Common myeloid progenitor, CD34-positive (primary cell): ENCODE measurements around the gene MCC.

ENCODE experiments used
- CTCF ChIA-PET: fragments of 350-600 bp; sonication (Branson Sonifier 250); formaldehyde crosslinking; loops from one replicate; lab custom pipeline; 2021; ENCODE audit warnings: antibody characterized with exemption; lab: Charles Lee
- POLR2A ChIA-PET: fragments of 350-600 bp; sonication (Branson Sonifier 250); formaldehyde crosslinking; loops from one replicate; lab custom pipeline; 2021; ENCODE audit warnings: antibody characterized with exemption; lab: Charles Lee
- DNase-seq, 3 donors: peaks; one replicate each; pipeline versions ENCODE4 v3.0.0 to v3.0.0-alpha.2; 2013
- H3K27ac ChIP-seq, 2 experiments: 1 replicate in 1 of 2; 2 replicates in 1 of 2; pipeline ENCODE4 v1.7.0; 2013; ENCODE audit warnings: inconsistent platforms in 2 of 2, low read length in 2 of 2, mild to moderate bottlenecking in 2 of 2, low read depth in 1 of 2, moderate library complexity in 1 of 2; ENCODE audit not compliant: severe bottlenecking in 2 of 2, insufficient read depth in 1 of 2, poor library complexity in 1 of 2
- H3K27me3 ChIP-seq, 5 experiments: replicated peaks in 2 of 5; 1 replicate in 3 of 5; 2 replicates in 2 of 5; pipeline versions ENCODE4 v1.6.1 to v1.7.0; 2013; ENCODE audit warnings: low read length in 4 of 5, mild to moderate bottlenecking in 2 of 5, moderate library complexity in 2 of 5, inconsistent platforms in 1 of 5; ENCODE audit not compliant: insufficient read depth in 5 of 5, control insufficient read depth in 4 of 5
- H3K36me3 ChIP-seq, 4 experiments: 1 replicate in 2 of 4; 2 replicates in 2 of 4; pipeline versions ENCODE4 v1.6.1 to v1.7.0; 2013; ENCODE audit warnings: low read length in 3 of 4, control low read depth in 1 of 4, mild to moderate bottlenecking in 1 of 4; ENCODE audit not compliant: control insufficient read depth in 4 of 4, insufficient read depth in 4 of 4
- H3K4me1 ChIP-seq, 4 experiments: 1 replicate in 3 of 4; 2 replicates in 1 of 4; pipeline versions ENCODE4 v1.6.1 to v1.7.1; 2013; ENCODE audit warnings: low read length in 3 of 4, mild to moderate bottlenecking in 3 of 4, control low read depth in 1 of 4, inconsistent platforms in 1 of 4, moderate library complexity in 1 of 4; ENCODE audit not compliant: control insufficient read depth in 4 of 4, insufficient read depth in 4 of 4; ENCODE audit errors: control extremely low read depth in 1 of 4
- H3K4me3 ChIP-seq, 7 experiments: 1 replicate in 4 of 7; 2 replicates in 3 of 7; pipeline versions ENCODE4 v1.5.1 to v1.7.0; 2013; ENCODE audit warnings: mild to moderate bottlenecking in 7 of 7, low read length in 6 of 7, moderate library complexity in 6 of 7, inconsistent platforms in 2 of 7, low read depth in 2 of 7, control low read depth in 1 of 7; ENCODE audit not compliant: insufficient read depth in 4 of 7, control insufficient read depth in 1 of 7; ENCODE audit errors: extremely low read depth in 1 of 7
- H3K9me3 ChIP-seq, 5 experiments: 1 replicate in 4 of 5; 2 replicates in 1 of 5; pipeline versions ENCODE4 v1.6.1 to v1.7.1; 2013; ENCODE audit warnings: low read length in 4 of 5, mild to moderate bottlenecking in 2 of 5, inconsistent platforms in 1 of 5, low read depth in 1 of 5, moderate library complexity in 1 of 5; ENCODE audit not compliant: control insufficient read depth in 4 of 5, insufficient read depth in 2 of 5; ENCODE audit errors: control extremely low read depth in 1 of 5
- WGBS: methylation state at CpG from one replicate; pipeline ENCODE4 v1.1.5; 2013; ENCODE audit not compliant: insufficient coverage; 5-methylcytosine and 5-hydroxymethylcytosine counted together

Gene MCC

DNA sequence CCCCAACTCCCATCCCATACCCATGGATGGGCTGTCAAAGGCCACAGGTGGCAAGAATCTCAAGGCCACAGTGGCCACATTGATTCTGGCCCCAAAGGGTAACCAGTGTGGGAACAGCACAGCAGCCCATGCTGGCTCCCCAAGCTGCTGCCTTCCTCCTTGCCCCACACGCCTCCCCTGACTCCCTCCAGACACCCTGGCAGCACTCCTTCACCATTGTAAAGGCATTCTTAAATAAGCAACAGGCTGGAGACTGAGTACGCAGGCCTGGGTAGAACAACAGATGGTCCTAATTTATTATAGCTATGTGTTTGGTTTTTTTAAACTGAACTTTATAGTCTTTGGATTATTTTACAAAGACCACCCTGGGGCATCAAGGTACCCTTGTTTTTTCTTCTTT lies 212.3 kb downstream of the MCC start:
- H3K36me3 ChIP-seq = no peaks in the 10 kb centered on the region
- ChIA-PET POLR2A (no interaction called here), CTCF (no interaction called here)
- peaks cover 0 to 4% (median 0%) of the 10 kb centered on the region in 4 experiments for H3K4me1 ChIP-seq
- H3K27me3 ChIP-seq = no peaks in the 10 kb centered on the region
- H3K4me3 ChIP-seq = no peak overlapping the region
- no CpG with 5 or more reads among the region's 2 CpGs for WGBS
- no peaks in the 10 kb centered on the region for H3K9me3 ChIP-seq
- DNase-seq = no peak
- H3K27ac ChIP-seq = no peak overlapping the region

DNA sequence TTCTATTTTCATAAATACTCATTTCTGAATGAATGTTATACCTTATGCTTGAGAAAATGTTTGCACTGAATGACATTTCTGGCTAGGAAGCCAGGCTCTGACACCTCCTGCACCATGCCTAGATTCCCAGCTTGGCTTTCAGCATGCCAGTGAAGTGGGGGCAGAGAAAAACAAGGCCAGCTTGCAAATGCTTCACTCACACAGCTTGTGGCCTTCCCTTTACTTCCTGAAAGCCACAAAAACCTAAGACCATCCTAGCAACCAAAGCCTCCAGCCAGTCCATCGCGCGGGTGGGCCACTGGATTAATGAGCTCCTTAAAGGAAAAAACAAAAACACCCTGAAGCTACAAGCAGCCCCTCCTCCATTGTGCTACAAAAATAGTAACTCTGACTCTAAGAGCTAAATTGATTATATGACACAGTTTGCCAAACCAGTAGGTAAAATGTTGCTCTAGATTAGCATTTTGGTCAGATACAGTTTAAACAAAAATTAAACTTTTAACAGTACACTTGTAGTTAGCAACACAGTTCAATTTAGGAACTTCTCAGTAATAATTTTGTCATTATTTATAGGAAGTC lies 213.3 kb downstream of the MCC start:
- Histone ChIP-seq H3K4me1 (peaks cover 0 to 4% (median 0%) of the 10 kb centered on the region in 4 experiments), H3K9me3 (no peaks in the 10 kb centered on the region), H3K27me3 (no peaks in the 10 kb centered on the region), H3K27ac (no peak overlapping the region), H3K4me3 (no peak overlapping the region), H3K36me3 (no peaks in the 10 kb centered on the region)
- 89% methylated on average over 3 of the region's 3 CpGs for WGBS
- POLR2A ChIA-PET = no interaction called here
- CTCF ChIA-PET = interaction anchor here (0.6 kb wide), 1 partner anchor 10 kb away, joined by 4 read pairs; no protein-coding TSS in a partner anchor
- no peak for DNase-seq

DNA sequence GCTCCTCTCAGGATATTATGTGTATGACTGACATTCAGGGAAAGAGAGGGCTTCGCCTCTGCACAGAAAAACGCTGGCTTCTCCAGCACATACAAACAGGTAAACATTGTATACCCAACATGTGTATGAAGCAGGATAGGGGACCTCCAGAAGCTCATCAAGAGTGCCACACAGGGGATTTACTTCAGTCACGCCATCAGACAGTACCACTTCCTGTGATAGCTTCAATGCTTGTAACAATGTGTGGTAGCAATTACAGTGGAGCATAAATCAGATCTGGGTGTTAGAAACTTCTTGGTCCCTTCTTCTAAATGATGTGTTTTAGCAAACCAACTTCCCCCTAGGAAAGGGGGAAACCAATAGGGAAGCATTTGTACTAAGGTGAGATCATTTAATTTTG lies 214.3 kb downstream of the MCC start:
- CTCF ChIA-PET = no interaction called here
- Histone ChIP-seq H3K4me3 (no peak overlapping the region), H3K27ac (no peak overlapping the region), H3K27me3 (no peaks in the 10 kb centered on the region), H3K36me3 (no peaks in the 10 kb centered on the region), H3K9me3 (no peaks in the 10 kb centered on the region), H3K4me1 (peaks cover 0 to 4% (median 0%) of the 10 kb centered on the region in 4 experiments)
- POLR2A ChIA-PET = no interaction called here
- no peak for DNase-seq
- 100% methylated on average over 1 of the region's 3 CpGs for WGBS

DNA sequence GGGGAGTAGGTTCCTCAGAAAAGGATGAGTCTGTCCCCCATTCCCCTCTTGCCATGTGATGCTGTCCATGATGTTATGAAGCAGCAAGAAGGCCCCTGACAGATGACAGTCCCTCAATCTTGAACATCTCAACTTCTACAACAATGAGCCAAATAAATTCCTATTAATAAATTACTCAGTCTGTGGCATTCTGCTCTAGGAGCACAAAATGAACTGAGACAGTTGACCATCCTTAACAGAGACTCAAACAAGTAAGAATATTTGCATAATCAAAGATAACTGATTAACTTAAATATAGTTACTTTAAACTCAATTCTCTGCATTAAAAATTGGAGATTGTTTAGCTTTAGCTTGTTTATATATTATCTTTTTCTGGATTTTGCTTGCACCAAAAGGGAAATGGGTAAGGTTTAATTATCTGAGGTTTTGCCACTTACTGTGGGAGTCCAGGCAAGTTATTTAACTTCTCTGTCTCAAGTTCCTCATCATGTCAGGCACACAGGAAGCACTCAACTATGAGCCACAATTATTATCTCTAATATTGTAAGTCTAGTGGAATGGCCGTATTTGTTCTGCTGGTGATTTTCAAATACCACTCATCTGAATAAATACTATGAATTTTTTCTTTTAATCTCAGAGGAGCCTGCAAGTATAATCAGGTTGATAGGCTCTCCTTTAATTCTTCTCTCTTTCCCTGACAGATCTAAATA lies 216.4 kb downstream of the MCC start:
- H3K4me1 ChIP-seq = peaks cover 0 to 4% (median 0%) of the 10 kb centered on the region in 4 experiments
- DNase-seq = no peak
- WGBS = no CpG with 5 or more reads among the region's 1 CpG
- POLR2A ChIA-PET = no interaction called here
- no peaks in the 10 kb centered on the region for H3K27me3 ChIP-seq
- H3K4me3 ChIP-seq = no peak overlapping the region
- no peaks in the 10 kb centered on the region for H3K9me3 ChIP-seq
- no peaks in the 10 kb centered on the region for H3K36me3 ChIP-seq
- no peak overlapping the region for H3K27ac ChIP-seq
- CTCF ChIA-PET = no interaction called here

DNA sequence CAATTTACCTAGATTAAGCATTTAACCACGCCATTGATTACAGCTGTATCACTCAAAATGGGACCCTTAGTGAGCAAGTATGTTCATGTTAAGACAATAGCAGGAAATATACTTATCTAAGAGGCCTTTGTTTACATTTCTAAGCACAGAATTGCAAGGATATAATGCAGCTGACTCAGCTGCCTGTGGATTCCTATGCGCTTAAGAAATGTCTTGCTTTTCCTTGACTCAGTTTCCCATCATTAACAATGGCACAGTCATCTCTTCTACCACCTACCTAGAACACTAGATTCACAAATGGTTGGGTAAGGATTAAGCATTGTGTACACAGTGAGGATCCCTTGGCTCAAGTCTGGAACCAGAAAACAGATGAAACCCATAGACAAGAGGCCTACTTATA lies 217.2 kb downstream of the MCC start:
- no peaks in the 10 kb centered on the region for H3K27me3 ChIP-seq
- no peaks in the 10 kb centered on the region for H3K36me3 ChIP-seq
- no peak overlapping the region for H3K27ac ChIP-seq
- no peaks in the 10 kb centered on the region for H3K9me3 ChIP-seq
- ChIA-PET POLR2A (no interaction called here), CTCF (no interaction called here)
- DNase-seq = no peak
- 100% methylated on average over 1 of the region's 2 CpGs for whole genome bisulfite sequencing
- no peak overlapping the region for H3K4me3 ChIP-seq
- peaks cover 0 to 4% (median 0%) of the 10 kb centered on the region in 4 experiments for H3K4me1 ChIP-seq

DNA sequence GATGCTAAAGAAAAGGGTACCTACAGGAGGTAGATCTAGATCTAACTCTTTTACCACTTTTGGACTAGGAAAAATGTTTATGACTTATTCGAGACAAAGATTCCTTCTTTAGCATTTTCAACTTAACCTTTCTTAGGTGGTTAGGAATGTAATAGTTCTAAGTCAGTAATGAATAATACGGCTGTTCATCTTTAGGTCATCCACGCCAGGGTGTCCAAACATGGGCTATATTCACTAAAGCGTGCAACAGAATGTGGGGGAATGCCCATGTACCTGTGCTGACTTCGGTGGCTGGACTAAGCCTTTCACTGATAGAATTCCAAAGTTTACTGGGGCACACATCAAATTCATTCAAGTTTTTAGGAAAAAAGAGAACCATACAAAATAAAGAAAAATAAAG lies 218.2 kb downstream of the MCC start:
- no peak for DNase-seq
- H3K9me3 ChIP-seq = no peaks in the 10 kb centered on the region
- H3K36me3 ChIP-seq = no peaks in the 10 kb centered on the region
- no peak overlapping the region for H3K4me3 ChIP-seq
- H3K27ac ChIP-seq = no peak overlapping the region
- CTCF ChIA-PET = interaction anchor here (0.7 kb wide), 1 partner anchor 18 kb away, joined by 3 read pairs; no protein-coding TSS in a partner anchor
- no peaks in the 10 kb centered on the region for H3K27me3 ChIP-seq
- WGBS = 86% methylated on average over 1 of the region's 5 CpGs
- H3K4me1 ChIP-seq = peaks cover 0 to 4% (median 0%) of the 10 kb centered on the region in 4 experiments
- POLR2A ChIA-PET = no interaction called here
